ENCODE measurements around the gene CKAP4. TPM values are rescaled to one million over a fixed set of nuclear protein-coding genes. Genes with fewer than 3 reads are reported as not detected.

CKAP4 gene
- total and polyA plus RNA-seq, 9 of the 15 experiments (the other 6 are each of a cell fraction or from before 2014, with no cell fraction given) = 0.08 to 0.20 TPM; not detected in 7

DNA sequence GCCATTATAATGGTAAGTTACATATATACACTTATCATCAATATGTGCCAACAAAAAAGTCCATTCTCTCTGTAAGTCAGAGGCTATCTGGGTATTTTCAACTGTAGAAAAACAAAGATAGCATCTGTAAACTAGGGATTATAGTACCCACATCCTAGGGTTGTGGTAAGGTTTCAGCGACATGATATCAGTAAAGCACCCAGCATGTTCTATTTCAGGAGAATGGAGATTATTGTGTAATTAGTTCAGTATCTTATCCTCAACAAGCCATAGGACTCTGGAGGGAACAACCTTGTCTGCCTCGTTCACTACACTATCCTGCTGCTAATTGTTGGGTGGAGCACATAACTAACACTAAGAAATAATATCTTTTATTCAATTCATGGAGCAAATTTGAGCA lies 19.7 kb upstream of the CKAP4 start:
- Histone ChIP-seq H3K4me1 (replicated peaks in 1 of 2; ENCODE audit: control insufficient read depth in 2 of 2, insufficient read depth in 2 of 2, low read length in 2 of 2) (peaks cover 0 to 20% of the 10 kb centered on the region in 2 experiments; a peak in 3 of 5 replicates), H3K27ac (ENCODE audit: extremely low read depth, low read depth, low read length) (no peak overlapping the region), H3K9me3 (replicated peaks; ENCODE audit: control insufficient read depth, insufficient read depth, low read depth, low read length) (no peaks in the 10 kb centered on the region), H3K9ac (ENCODE audit: insufficient read depth in 1 of 2, low read depth in 2 of 2, low read length in 2 of 2) (no peak overlapping the region), H3K79me2 (ENCODE audit: control insufficient read depth, insufficient read depth, low read length) (no peaks in the 10 kb centered on the region), H3K36me3 (ENCODE audit: control insufficient read depth, insufficient read depth, low read length) (no peaks in the 10 kb centered on the region), H2AFZ (ENCODE audit: low read depth, low read length) (no peak overlapping the region), H3K9me1 (ENCODE audit: control insufficient read depth, insufficient read depth, low read length) (no peaks in the 10 kb centered on the region), H3K4me2 (ENCODE audit: insufficient read depth, low read length) (no peak overlapping the region), H3K4me3 (no peak overlapping the region), H3K27me3 (ENCODE audit: control insufficient read depth in 2 of 2, insufficient read depth in 2 of 2, low read length in 2 of 2) (peaks cover 0 to 4% of the 10 kb centered on the region in 2 experiments; a peak in 2 of 5 replicates), H4K20me1 (replicated peaks; ENCODE audit: control insufficient read depth, insufficient read depth, low read length) (peaks cover 7% of the 10 kb centered on the region)
- no TSS peak for BruUV-seq (replicated peaks)
- ChIA-PET POLR2A (no interaction called here), CTCF (ENCODE audit: low intra/inter-chr PET ratio) (no interaction called here)
- FAIRE-seq (no peak), DNase-seq (ENCODE audit: extremely low read depth in 1 of 4, low spot score in 3 of 4) (no peak), ATAC-seq (no peak)
- intact Hi-C loops (cut with micrococcal nuclease) (no loop called here), in situ Hi-C loops (cut with MboI) (no loop called here)
- WGBS (ENCODE audit: insufficient coverage, low coverage, missing lambda C conversion rate) = 3% methylated on average over 2 of the region's 2 CpGs
- TF ChIP-seq CCAR2 (IDR thresholded peaks at IDR 0.05; ENCODE audit: low read depth, low read length) = no peak
- no peak for TF ChIP-seq FUS (optimal IDR thresholded peaks at IDR 0.05; ENCODE audit: low read depth, low read length)
- TF ChIP-seq FOXA3 (CRISPR knock-in tag; conservative IDR thresholded peaks at IDR 0.05 in 1 of 2, IDR thresholded peaks at IDR 0.05 in 1 of 2) = 0 out of 4 replicates have a peak, but pooled peaks of 1 of the 2 experiments have one; percentile 13
- peak; percentile 90 for TF ChIP-seq MEF2D (tag; conservative IDR thresholded peaks at IDR 0.05; ENCODE audit: low read depth)
- TF ChIP-seq ZNF197 (CRISPR knock-in tag; IDR thresholded peaks at IDR 0.05; ENCODE audit: low read depth) = no peak
- no peak for TF ChIP-seq CBX5 (IDR thresholded peaks at IDR 0.05; ENCODE audit: borderline replicate concordance, low read depth)
- TF ChIP-seq ZNF174 (CRISPR knock-in tag; IDR thresholded peaks at IDR 0.05) = no peak
- TF ChIP-seq, protein P1, sequence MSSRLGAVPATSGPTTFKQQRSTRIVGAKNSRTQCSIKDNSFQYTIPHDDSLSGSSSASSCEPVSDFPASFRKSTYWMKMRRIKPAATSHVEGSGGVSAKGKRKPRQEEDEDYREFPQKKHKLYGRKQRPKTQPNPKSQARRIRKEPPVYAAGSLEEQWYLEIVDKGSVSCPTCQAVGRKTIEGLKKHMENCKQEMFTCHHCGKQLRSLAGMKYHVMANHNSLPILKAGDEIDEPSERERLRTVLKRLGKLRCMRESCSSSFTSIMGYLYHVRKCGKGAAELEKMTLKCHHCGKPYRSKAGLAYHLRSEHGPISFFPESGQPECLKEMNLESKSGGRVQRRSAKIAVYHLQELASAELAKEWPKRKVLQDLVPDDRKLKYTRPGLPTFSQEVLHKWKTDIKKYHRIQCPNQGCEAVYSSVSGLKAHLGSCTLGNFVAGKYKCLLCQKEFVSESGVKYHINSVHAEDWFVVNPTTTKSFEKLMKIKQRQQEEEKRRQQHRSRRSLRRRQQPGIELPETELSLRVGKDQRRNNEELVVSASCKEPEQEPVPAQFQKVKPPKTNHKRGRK (tag; IDR thresholded peaks at IDR 0.05) = no peak
- TF ChIP-seq, protein P2, sequence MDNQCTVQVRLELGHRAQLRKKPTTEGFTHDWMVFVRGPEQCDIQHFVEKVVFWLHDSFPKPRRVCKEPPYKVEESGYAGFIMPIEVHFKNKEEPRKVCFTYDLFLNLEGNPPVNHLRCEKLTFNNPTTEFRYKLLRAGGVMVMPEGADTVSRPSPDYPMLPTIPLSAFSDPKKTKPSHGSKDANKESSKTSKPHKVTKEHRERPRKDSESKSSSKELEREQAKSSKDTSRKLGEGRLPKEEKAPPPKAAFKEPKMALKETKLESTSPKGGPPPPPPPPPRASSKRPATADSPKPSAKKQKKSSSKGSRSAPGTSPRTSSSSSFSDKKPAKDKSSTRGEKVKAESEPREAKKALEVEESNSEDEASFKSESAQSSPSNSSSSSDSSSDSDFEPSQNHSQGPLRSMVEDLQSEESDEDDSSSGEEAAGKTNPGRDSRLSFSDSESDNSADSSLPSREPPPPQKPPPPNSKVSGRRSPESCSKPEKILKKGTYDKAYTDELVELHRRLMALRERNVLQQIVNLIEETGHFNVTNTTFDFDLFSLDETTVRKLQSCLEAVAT (IDR thresholded peaks at IDR 0.05) = no peak
- TF ChIP-seq ZNF146 (CRISPR knock-in tag; IDR thresholded peaks at IDR 0.05; ENCODE audit: unreplicated experiment) = no peak
- TF ChIP-seq CREB1 (IDR thresholded peaks at IDR 0.05) = no peak
- no peak for TF ChIP-seq CREB1 (CRISPR knock-in tag; IDR thresholded peaks at IDR 0.05)
- no peak for TF ChIP-seq EZH2 (IDR thresholded peaks at IDR 0.05; ENCODE audit: borderline replicate concordance, low read depth, low read length)
- TF ChIP-seq ESRRA (IDR thresholded peaks at IDR 0.05; ENCODE audit: borderline replicate concordance, low read depth) = peak; percentile 21; the same call in 1 of the 2 replicates
- TF ChIP-seq SMARCA5 (IDR thresholded peaks at IDR 0.05) = no peak
- TF ChIP-seq, protein P3, sequence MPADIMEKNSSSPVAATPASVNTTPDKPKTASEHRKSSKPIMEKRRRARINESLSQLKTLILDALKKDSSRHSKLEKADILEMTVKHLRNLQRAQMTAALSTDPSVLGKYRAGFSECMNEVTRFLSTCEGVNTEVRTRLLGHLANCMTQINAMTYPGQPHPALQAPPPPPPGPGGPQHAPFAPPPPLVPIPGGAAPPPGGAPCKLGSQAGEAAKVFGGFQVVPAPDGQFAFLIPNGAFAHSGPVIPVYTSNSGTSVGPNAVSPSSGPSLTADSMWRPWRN (IDR thresholded peaks at IDR 0.05; ENCODE audit: low read depth) = peak; percentile 40; the same call in 1 of the 2 replicates
- TF ChIP-seq, protein P4, sequence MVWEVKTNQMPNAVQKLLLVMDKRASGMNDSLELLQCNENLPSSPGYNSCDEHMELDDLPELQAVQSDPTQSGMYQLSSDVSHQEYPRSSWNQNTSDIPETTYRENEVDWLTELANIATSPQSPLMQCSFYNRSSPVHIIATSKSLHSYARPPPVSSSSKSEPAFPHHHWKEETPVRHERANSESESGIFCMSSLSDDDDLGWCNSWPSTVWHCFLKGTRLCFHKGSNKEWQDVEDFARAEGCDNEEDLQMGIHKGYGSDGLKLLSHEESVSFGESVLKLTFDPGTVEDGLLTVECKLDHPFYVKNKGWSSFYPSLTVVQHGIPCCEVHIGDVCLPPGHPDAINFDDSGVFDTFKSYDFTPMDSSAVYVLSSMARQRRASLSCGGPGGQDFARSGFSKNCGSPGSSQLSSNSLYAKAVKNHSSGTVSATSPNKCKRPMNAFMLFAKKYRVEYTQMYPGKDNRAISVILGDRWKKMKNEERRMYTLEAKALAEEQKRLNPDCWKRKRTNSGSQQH (CRISPR knock-in tag; IDR thresholded peaks at IDR 0.05) = no peak
- TF ChIP-seq MCM3 (IDR thresholded peaks at IDR 0.05) = no peak
- TF ChIP-seq RNF2 (IDR thresholded peaks at IDR 0.05) = peak; percentile 29; the same call in 1 of the 2 replicates

Measured in K562 (cell line).